Activated CD8-positive, alpha-beta memory T cell treated with anti-CD3 and anti-CD28 coated beads for 24 hours (primary cell): ENCODE results near the gene RTN4.

Source experiments
- DNase-seq: peaks from one replicate; pipeline ENCODE4 v3.0.0-alpha.2; 2020

Gene RTN4

DNA sequence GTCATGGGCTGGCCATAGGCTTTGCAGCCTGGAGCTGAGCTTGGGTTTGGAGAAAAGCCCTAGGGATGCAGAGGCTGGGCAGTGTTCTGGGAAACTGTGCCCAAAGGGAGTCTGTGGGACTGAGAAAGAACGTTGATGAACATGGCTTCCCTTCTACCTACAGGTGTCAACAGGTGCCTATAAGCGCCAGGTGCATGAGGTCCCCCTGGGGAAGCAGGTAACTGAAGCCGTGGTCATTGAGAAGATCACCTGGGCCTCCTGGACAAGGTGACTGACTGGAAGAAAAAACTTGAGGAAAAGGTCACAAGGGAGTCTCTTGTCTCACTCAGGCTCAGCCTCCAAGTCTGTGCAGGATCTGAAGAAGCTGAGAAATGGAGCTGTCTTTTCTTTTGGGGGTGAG, 83.4 kb downstream of the RTN4 start:
- DNase-seq = no peak

- no peak for DNase-seq
Measured at GRCh38 chr2:54966165-54966832, 84.0 kb downstream of the RTN4 start.

DNA sequence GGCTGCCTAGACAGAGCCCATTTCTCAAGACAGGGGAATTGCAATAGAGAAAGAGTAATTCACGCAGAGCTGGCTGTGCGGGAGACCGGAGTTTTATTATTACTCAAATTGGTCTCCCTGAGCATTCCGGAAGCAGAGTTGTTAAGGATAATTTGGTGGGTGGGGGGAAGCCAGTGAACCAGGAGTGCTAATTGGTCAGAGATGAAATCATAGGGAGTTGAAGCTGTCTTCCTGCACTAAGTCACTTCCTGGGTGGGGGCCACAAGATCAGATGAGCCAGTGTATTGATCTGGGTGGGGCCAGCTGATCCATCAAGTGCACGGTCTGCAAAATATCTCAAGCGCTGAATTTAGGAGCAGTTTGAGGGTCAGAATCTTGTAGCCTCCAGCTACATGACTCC, 84.8 kb downstream of the RTN4 start:
- DNase-seq = no peak

DNA sequence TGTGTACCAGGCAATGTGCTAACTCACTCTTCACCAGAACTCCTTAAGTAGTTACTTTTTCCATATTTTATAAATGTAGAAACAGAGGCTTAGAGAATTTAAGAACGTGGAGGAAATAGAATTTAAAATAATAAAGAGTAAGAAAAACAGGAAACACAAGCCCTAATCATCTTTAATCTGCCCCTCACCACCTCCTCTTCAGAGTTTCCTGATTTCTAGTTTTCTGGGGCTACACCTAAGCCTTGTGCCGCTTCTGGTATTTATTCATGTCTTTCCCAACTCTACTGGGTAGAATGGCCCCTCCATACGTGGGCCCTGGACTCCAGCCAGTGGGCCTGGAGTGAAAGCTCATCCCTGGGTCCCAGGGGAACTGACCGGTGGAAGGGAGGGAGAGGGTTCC, 85.4 kb downstream of the RTN4 start:
- no peak for DNase-seq

DNA sequence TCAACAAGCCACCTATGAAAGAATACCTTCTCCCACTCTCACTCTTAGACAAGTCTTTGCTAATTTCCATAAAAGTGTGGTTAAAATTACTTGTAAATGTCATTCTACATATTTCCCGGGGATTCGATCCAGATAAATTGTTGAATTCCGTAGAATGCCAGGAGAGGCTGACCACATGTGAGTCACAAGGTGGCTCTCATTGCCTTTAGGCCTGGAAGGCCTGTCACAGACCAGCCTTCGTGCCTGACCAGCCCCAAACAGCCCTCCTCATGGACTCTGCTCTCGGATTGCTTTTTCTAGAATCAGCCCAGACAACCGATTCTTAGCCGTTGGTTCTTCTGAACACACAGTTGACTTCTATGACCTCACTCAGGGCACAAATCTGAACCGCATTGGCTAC, 86.0 kb downstream of the RTN4 start:
- DNase-seq = no peak

- no peak for DNase-seq
Measured at GRCh38 chr2:54963476-54963875, 86.8 kb downstream of the RTN4 start.

- DNase-seq = no peak
Measured at GRCh38 chr2:54962935-54963440, 87.3 kb downstream of the RTN4 start.

- DNase-seq = no peak
Measured at GRCh38 chr2:54962511-54962910, 87.7 kb downstream of the RTN4 start.

GRCh38 chr2:54960164-54960563, 90.1 kb downstream of the RTN4 start:
- no peak for DNase-seq

DNA sequence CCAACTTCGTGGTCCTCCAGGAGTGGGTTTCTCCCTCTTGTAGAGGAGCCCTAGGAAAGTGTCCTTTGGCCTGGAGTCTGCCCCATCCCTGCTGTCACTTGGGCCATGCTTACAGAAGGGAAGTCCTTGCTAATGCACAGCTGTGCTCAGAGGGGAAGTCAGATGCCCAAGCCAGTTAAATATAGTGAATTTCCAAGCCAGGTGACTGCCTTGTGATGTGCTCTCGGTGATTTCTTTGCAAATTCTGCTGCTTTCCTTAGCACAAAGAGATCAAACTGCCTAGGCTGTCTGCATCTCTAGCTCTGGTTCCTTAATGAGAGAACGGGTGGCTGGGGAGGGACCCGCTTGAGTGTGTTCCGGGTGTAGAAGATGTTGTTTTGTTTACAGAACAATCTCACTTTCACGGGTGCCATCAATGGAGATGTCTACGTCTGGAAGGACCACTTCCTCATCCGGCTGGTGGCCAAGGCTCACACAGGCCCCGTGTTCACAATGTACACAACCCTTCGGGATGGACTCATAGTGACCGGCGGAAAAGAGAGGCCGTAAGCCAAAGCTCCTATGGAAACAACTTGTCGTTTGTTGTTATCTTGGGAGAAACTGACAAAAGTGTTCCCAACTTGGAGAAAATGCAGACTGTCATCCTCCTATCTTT, 91.4 kb downstream of the RTN4 start:
- DNase-seq = no peak

DNA sequence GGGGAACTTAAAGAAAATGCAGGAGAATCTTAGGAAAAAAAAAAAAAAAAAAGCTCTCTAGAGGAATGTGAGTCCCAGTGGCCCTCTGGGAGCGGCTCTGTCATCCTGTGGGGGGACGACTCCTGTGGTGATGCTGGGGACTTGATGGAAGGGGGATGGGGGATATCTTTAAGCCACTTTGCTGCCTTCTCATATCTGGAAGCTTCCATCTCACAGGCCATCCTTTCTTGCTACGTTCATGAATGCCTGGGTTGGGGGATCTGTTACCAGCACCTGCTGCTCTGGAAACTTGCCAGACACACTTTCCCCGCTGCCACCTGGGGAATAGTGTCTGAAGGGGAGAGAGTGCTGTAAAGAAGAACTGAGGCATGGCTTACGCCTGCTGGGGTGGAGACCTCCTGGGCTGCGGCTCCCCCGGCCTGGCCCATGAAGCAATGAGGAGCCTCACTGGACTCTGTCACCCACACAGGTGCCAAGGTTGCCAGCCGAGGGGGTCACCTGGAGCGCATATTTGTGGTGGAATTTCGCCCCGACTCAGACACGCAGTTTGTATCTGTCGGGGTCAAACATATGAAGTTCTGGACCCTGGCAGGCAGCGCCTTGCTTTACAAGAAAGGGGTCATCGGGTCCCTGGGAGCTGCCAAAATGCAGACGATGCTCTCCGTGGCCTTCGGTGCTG, 92.8 kb downstream of the RTN4 start:
- no peak for DNase-seq

GRCh38 chr2:54956111-54956627, 94.1 kb downstream of the RTN4 start:
- no peak for DNase-seq

DNA sequence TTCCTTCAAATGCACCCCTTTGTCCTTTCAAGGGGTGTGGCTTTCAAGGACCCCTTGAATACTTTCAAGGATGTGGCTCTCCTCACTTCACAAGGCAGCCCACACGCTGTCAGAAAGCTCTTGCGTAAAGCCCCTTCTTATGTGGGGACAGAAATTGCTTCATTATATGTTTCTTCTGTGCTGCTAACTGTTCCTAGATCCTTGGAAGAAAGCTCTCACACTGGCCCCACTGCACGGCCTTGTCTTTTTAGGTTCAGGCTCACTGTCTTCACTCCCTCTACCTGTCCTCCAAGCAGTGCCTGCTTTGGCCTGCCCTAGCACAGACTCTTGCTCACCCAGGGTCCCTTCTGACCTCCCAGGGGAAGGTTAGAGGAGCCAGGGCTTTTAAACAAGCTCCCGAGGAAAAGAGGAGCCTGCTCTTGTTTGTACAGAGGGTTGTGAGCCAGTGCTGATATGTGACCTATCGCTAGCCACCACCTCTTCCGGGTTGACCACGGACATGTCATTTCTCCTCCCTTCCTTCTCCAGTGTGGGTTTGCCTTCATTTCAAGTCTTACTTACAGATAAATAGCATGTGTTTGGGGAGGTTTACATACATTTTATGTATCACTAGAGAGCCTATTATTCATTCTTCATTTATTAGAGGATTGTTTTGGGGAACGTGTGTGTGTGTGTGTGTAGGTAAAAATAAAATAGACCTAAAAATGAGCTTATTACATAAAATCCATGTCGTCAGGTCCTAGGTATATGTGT, 94.7 kb downstream of the RTN4 start:
- no peak for DNase-seq

DNA sequence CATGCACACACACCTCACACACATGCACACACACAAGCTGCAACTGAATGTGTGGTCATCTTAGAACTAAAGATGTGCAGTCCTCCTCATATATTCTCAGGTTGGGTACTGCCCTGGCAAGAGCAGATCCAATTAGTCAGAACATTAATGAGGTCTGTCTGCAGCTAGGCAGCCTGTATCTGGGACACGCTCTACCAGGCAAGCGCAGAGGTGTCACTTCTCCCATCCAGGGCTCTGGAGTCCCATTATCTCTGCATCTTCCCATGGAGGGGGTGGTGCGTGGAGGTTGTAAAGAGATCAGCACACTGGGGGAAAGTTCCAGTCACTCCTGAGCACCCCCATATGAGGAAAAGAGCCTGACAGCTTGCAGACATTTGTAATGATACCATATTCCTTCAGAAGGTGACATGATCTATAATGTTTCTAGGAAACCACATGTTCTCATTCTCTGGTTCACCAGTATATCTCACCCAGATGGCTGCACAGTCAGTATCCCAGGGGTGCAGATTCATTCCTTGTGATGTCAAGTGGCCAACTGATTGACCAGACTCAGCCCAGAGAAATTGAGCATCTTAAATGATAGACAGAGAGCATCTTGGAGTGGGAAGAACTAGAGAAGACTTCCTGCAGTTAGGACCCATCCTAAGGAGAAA, 95.4 kb downstream of the RTN4 start:
- no peak for DNase-seq

DNA sequence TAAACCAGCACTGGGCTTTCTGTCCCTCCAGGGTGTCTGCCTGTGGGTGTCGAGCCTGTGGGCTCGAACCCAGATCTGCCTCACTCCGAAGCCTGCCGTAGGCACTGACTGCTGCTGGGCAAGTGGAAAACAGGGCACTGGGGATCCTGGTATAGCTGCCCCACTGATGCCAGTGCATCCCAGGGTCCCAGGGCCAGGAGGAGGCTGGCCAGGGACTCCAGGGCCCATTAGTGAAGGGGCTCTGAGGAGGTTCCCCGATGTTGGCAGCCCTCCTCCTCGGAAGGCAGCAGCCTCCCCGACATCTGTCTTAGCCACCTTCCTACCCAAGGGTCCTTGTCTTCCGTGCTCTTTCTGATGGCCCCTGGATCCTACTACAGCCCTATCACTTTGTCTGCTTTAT, 96.1 kb downstream of the RTN4 start:
- DNase-seq = no peak

- no peak for DNase-seq
Measured at GRCh38 chr2:54952978-54953456, 97.2 kb downstream of the RTN4 start.

DNA sequence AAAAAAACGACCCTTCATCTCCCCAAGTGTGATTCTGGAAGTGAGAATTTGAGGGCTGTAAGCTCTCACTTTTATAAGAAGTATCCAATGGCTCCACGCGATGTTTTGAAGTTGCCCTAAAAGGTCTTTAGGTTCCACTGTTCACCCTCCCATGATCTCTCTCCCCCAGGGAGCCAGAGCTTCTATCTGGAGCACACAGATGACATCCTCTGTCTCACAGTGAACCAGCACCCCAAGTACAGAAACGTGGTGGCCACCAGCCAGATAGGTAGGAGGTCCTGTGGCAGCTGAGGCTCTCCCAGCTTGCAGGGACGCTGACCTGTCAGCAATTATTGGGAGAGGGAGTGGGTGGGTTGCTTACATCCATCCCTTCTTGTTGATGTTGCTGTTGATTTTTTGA, 97.8 kb downstream of the RTN4 start:
- no peak for DNase-seq

GRCh38 chr2:54950811-54951210, 99.4 kb downstream of the RTN4 start:
- no peak for DNase-seq

DNA sequence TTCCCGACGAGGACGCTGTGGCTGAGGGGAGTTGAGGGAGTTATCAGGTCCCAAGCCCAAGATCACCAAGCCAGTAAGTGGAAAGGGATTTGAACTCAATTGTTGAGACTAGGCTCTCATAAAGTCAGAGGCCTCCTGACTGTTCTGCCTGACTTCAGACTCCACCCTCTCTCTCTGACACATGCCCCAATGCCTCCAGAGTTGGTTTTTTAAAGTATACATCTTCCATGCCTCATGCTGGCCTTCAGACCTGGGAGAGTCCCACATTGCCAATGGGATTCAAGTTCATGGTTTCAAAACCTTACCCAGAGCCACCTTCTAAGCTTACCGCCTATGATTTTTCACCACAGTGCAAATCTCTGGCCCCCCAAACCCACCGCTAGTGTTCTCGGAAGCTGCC, 100.8 kb downstream of the RTN4 start:
- DNase-seq = no peak

- DNase-seq = no peak
Measured at GRCh38 chr2:54948120-54948519, 102.1 kb downstream of the RTN4 start.

GRCh38 chr2:54947646-54948045, 102.6 kb downstream of the RTN4 start:
- DNase-seq = no peak

- DNase-seq = no peak
Measured at GRCh38 chr2:54947136-54947535, 103.1 kb downstream of the RTN4 start.
